Heart right ventricle (tissue), 16 donors: ENCODE measurements around the gene RALB. TPM values are rescaled to one million over a fixed set of nuclear protein-coding genes. Genes with fewer than 3 reads are reported as not detected.
A peak's percentile ranks its signal among the peaks of the same experiment; 100 is the strongest.

ENCODE experiments used
- ATAC-seq, 8 donors: fragments of 200-7000 bp; cut with Tn5 transposase; one replicate each; pipeline ENCODE4 v1.9.1; 2020; ENCODE audit warnings: mild to moderate bottlenecking in 8 of 8, moderate library complexity in 8 of 8, moderate number of reproducible peaks in 1 of 8
- DNase-seq, 2 donors: peaks; one replicate each; pipeline ENCODE4 v3.0.0-alpha.2; 2020
- H3K27ac ChIP-seq, 10 donors: fragments of 200-600 bp; sonication (generic) in 2 of 10; one replicate each; pipeline versions ENCODE4 v1.5.0 to v1.8.0; 2020 to 2022; ENCODE audit warnings: mild to moderate bottlenecking in 3 of 10
- H3K27me3 ChIP-seq, 7 donors: fragments of 200-600 bp; one replicate each; pipeline ENCODE4 v1.8.0; 2021 to 2022; ENCODE audit warnings: mild to moderate bottlenecking in 2 of 7
- H3K36me3 ChIP-seq, 9 donors: fragments of 200-600 bp; sonication (generic) in 1 of 9; one replicate each; pipeline versions ENCODE4 v1.5.0 to v1.8.0; 2020 to 2022; ENCODE audit warnings: mild to moderate bottlenecking in 2 of 9
- H3K4me1 ChIP-seq, 9 donors: fragments of 200-600 bp; sonication (generic) in 1 of 9; one replicate each; pipeline versions ENCODE4 v1.5.0 to v1.8.0; 2020 to 2022; ENCODE audit warnings: mild to moderate bottlenecking in 4 of 9
- H3K4me3 ChIP-seq, 10 donors: fragments of 200-600 bp; sonication (generic) in 2 of 10; one replicate each; pipeline versions ENCODE4 v1.5.0 to v1.8.0; 2020 to 2022; ENCODE audit warnings: mild to moderate bottlenecking in 7 of 10, moderate library complexity in 2 of 10
- H3K9me3 ChIP-seq, 11 donors: fragments of 200-600 bp in 10 of 11; sonication (generic) in 2 of 11; one replicate each; pipeline versions ENCODE4 v1.5.0 to v1.8.0; 2013 to 2022; ENCODE audit warnings: mild to moderate bottlenecking in 2 of 11, control low read depth in 1 of 11, moderate library complexity in 1 of 11
- WGBS, 2 donors: extraction: QIAGEN DNeasy Blood & Tissue Kit; methylation state at CpG; one replicate each; pipeline ENCODE4 v1.1.7; 2013; ENCODE audit warnings: inconsistent platforms in 1 of 2; 5-methylcytosine and 5-hydroxymethylcytosine counted together
- intact Hi-C, 10 donors: fragments of 100-400 bp; cut with DNase I; formaldehyde crosslinking; loops; one replicate each; pipeline versions ENCODE4 v1.11.1 to v1.14.2; 2022
- polyA plus RNA-seq, 2 donors: library from polyadenylated mRNA; stranded (reverse); fragments of 200-250 nt; gene quantifications; one replicate each; pipeline ENCODE4 v1.2.3, GENCODE V29; 2013
- total RNA-seq, 10 donors: library from RNA; stranded (reverse); fragmentation: NEBNext Ultra II Directional in 3 of 10; extraction: Animal tissue kit (Norgen Biotek cat#: 25700) in 3 of 10; gene quantifications; one replicate each; pipeline versions ENCODE4 v1.2.1 to v1.2.4, GENCODE V29; 2021 to 2023
- TF ChIP-seq, protein P1 (sequence below), 9 donors: fragments of 200-600 bp; sonication (generic) in 2 of 9; IDR thresholded peaks; one replicate each; pipeline versions ENCODE4 v1.5.0 to v1.8.0; 2021 to 2022; ENCODE audit warnings: antibody characterized with exemption in 9 of 9, mild to moderate bottlenecking in 5 of 9, moderate library complexity in 1 of 9
- donor health status: Arrhythmogenic right ventricular cardiomyopathy.
- donor health status: ischemic (EF 13 %, LVEDD 7.1; RV severe dilation, severe dysfunction).
- donor health status: healthy with polysubstance abuse.
- donor health status: DM: no; HTN: yes; CAD: no.
- donor health status: DM: no; HTN: no; CAD: no.
- donor health status: ischemic (EF 25% LVEDD 6.9; RV normal size, moderate dysfunction).
- donor health status: ischemic (EF 25% LVEDD 5.7; RV mildly dilated, moderate dysfunction).
- donor health status: healthy.
- donor health status: DM: yes; HTN: yes; CAD: no.
- donor health status: Ischemic cardiomyopathy.
- donor health status: ischemic (EF 35%, LVEDD 5.7; RV mildly dilated, moderate dysfunction).
- donor health status: nonischemic (EF 11% LVEDD 7.7; RV severe dilation, severe dysfunction).
- donor health status: DM: yes; HTN: yes; CAD: no.
- donor health status: PGD.
- donor health status: ischemic (EF 29% LVEDD 5.4; RV normal size, mild dysfunction).
- donor health status: nonischemic (EF 23%, LVEDD 6.1; RV moderate dilation, normal function).

The RALB gene
- total and polyA plus RNA-seq, 12 donors: 21.9 to 68.1 (median 45.0) TPM

DNA sequence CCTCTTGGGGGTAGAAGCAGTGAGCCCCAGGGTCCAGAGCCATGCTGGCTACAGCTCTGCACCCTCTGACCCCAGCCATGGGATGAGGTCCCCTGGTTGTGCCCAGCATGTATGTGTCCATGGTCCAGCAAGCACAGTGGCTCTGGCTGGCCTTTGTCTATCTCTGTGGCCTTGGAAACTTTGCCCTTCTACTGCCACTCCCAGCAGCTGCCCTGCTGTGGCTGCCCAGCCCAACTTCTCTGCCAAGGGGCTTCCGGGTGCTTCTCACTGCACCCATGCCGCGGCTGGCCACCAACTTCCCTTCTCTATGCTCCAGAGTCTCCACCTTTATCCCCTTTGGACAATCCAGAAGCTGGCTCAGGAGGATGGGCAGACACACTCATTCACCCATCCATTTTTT is 48.2 kb upstream of the RALB start:
- intact Hi-C loops: loop anchor here in 1 of 10 donors (10.0 kb wide), 1 partner anchor 110 kb away; no protein-coding TSS in a partner anchor
- TF ChIP-seq, protein P1, sequence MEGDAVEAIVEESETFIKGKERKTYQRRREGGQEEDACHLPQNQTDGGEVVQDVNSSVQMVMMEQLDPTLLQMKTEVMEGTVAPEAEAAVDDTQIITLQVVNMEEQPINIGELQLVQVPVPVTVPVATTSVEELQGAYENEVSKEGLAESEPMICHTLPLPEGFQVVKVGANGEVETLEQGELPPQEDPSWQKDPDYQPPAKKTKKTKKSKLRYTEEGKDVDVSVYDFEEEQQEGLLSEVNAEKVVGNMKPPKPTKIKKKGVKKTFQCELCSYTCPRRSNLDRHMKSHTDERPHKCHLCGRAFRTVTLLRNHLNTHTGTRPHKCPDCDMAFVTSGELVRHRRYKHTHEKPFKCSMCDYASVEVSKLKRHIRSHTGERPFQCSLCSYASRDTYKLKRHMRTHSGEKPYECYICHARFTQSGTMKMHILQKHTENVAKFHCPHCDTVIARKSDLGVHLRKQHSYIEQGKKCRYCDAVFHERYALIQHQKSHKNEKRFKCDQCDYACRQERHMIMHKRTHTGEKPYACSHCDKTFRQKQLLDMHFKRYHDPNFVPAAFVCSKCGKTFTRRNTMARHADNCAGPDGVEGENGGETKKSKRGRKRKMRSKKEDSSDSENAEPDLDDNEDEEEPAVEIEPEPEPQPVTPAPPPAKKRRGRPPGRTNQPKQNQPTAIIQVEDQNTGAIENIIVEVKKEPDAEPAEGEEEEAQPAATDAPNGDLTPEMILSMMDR (IDR thresholded peaks at IDR 0.05): no peak
- WGBS, 2 donors: 78 to 97% methylated on average over 3 of the region's 3 CpGs
- no peaks in the 10 kb centered on the region for H3K9me3 ChIP-seq
- H3K4me3 ChIP-seq: no peak overlapping the region
- no peaks in the 10 kb centered on the region for H3K27me3 ChIP-seq
- H3K27ac ChIP-seq: peak overlapping the region in 1 of 10 donors; percentile 76
- ATAC-seq (peak in 4 of 8 donors; percentile 4 to 40 (median 19)), DNase-seq (no peak)
- no peaks in the 10 kb centered on the region for H3K36me3 ChIP-seq
- peaks cover 0 to 19% (median 15%) of the 10 kb centered on the region in 9 donors for H3K4me1 ChIP-seq

DNA sequence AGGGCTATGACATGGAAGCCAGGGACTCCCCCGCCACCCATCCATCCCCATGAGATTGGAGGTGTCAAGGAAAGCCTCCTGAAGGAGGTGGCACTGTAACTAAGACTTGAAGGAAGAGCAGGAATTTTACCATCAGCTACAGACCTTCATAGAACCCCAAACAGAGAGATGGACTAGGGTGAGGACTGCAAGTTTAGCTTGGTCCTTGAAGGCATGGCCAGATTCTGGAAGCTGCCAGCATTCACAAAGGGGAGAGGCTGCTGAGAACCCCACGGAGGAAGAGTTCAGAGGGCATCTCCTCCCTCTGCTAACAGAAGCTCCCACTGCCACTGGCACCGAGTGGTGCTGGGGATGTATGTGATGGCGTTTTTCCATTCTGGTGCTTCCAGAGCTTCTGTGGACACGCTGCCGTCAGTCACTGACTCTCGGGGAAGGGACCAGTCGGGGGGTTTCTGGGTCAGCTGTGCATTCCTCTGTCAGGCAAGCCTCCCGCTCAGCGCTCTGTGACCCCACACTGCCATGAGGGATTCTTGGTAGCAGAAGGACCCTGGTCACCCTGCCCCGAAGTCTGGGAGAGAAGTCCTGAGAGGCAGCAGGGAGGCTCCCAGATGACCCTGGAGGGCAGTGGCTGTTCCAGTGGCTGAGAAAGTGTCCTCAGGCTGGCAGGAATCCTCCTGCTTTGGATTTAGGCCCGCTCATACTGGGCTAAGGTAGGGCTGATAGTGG is 47.5 kb upstream of the RALB start:
- Histone ChIP-seq H3K9me3 (no peaks in the 10 kb centered on the region), H3K27me3 (no peaks in the 10 kb centered on the region), H3K36me3 (no peaks in the 10 kb centered on the region), H3K4me1 (peaks cover 0 to 23% (median 15%) of the 10 kb centered on the region in 9 donors), H3K4me3 (no peak overlapping the region), H3K27ac (no peak overlapping the region)
- TF ChIP-seq, protein P1 (IDR thresholded peaks at IDR 0.05): no peak
- intact Hi-C loops: loop anchor here in 1 of 10 donors (10.0 kb wide), 1 partner anchor 110 kb away; no protein-coding TSS in a partner anchor
- WGBS, 2 donors: 95% methylated on average over 12 of the region's 12 CpGs
- DNase-seq (no peak), ATAC-seq (no peak)

DNA sequence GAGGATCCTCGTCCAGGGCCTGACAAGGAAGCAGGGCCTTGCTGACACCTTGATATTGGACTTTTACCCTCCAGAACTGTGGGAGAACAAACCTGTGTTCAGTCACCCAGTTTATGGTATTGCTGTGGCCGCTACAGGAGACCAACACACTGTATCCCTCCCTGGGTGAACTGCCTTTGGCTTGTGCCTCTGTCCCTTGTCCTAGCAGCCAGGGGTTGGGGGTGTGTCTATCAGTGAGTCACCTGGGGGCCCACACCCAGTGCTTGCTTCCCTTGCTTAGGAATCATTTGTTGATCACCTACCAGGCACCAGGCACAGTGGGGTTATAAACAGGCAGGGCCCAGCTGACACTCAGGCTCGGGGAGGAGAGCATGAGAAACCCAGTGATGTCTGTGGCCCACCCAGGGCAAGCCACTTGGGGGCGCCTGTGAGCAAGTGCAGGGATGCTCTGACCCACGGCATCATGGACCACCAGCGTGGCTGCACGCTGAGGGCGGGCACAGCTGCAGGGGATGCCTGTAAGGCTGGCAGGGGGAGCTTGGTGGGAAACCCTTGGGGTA is 46.5 kb upstream of the RALB start:
- H3K4me1 ChIP-seq: peaks cover 0 to 25% (median 15%) of the 10 kb centered on the region in 9 donors
- ATAC-seq: no peak

More for the DNA sequence above, 46.5 kb upstream of the RALB start:
- TF ChIP-seq, protein P1 (IDR thresholded peaks at IDR 0.05): peak in 7 of 9 donors; percentile 29 to 53 (median 42)
- peak in 1 of 2 donors; percentile 38 for DNase-seq
- H3K27me3 ChIP-seq: no peaks in the 10 kb centered on the region
- no peak overlapping the region for H3K27ac ChIP-seq
- no peaks in the 10 kb centered on the region for H3K9me3 ChIP-seq
- intact Hi-C loops: loop anchor here in 1 of 10 donors (10.0 kb wide), 1 partner anchor 109 kb away; no protein-coding TSS in a partner anchor
- WGBS, 2 donors: 77 to 79% methylated on average over 8 of the region's 8 CpGs
- H3K36me3 ChIP-seq: no peaks in the 10 kb centered on the region
- H3K4me3 ChIP-seq: no peak overlapping the region
